Measurements from ENCODE around the gene ARHGAP26.

- TF ChIP-seq POLR2AphosphoS5 (IDR thresholded peaks at IDR 0.05) (no peak), CTCF (IDR thresholded peaks at IDR 0.05 in 8 of 11, conservative IDR thresholded peaks at IDR 0.05 in 3 of 11) (no peak)
These were observed 169.7 kb downstream of the ARHGAP26 start for GRCh38 chr5:142939884-142940283.
